SK-N-SH treated with all-trans-retinoic acid at 6 μM for 48 hours (cell line): ENCODE measurements around the gene NOTUM.

Source experiments
- ATAC-seq: fragments of 200-7000 bp; cut with Tn5 transposase; 3 replicates; pipeline ENCODE4 v1.9.1; 2020; ENCODE audit warnings: mild to moderate bottlenecking, moderate library complexity
- ARNTL ChIP-seq: fragments of 450-650 bp; formaldehyde crosslinking; IDR thresholded peaks from 2 replicates; pipeline ENCODE4 v1.5.0; 2020; ENCODE audit warnings: low read depth, mild to moderate bottlenecking, moderate library complexity, borderline replicate concordance
- BACH2 ChIP-seq: fragments of 250-450 bp; sonication (Bioruptor Pico); IDR thresholded peaks from 2 replicates; pipeline ENCODE4 v1.9.0; 2021; ENCODE audit warnings: mild to moderate bottlenecking, borderline replicate concordance
- CREB5 ChIP-seq: fragments of 250-450 bp; sonication (Bioruptor Pico); IDR thresholded peaks from 2 replicates; pipeline ENCODE4 v1.5.1; 2020; ENCODE audit warnings: low read depth, mild to moderate bottlenecking, moderate library complexity
- CSDC2 ChIP-seq: fragments of 250-450 bp; sonication (Bioruptor Pico); IDR thresholded peaks from 2 replicates; pipeline ENCODE4 v1.5.0; 2020; ENCODE audit warnings: mild to moderate bottlenecking, moderate library complexity
- CSRNP3 ChIP-seq: fragments of 250-450 bp; sonication (Bioruptor Pico); IDR thresholded peaks from 2 replicates; pipeline ENCODE4 v1.5.1; 2021; ENCODE audit warnings: mild to moderate bottlenecking, moderate library complexity
- GLIS3 ChIP-seq: fragments of 250-450 bp; sonication (Bioruptor Pico); IDR thresholded peaks from 2 replicates; pipeline ENCODE4 v1.5.0; 2020; ENCODE audit warnings: mild to moderate bottlenecking, moderate library complexity
- ISL1 ChIP-seq: fragments of 250-450 bp; sonication (Bioruptor Pico); IDR thresholded peaks from 2 replicates; pipeline ENCODE4 v2.1.2; 2022; ENCODE audit warnings: mild to moderate bottlenecking, moderate library complexity
- OSR1 ChIP-seq: fragments of 250-450 bp; sonication (Bioruptor Pico); IDR thresholded peaks from 2 replicates; pipeline ENCODE4 v1.8.0; 2022; ENCODE audit warnings: moderate library complexity, mild to moderate bottlenecking, inconsistent platforms
- PATZ1 ChIP-seq: fragments of 250-450 bp; sonication (Bioruptor Pico); IDR thresholded peaks from 2 replicates; pipeline ENCODE4 v1.8.0; 2020; ENCODE audit warnings: mild to moderate bottlenecking, moderate library complexity, borderline replicate concordance
- POU6F1 ChIP-seq: fragments of 250-450 bp; sonication (Bioruptor Pico); IDR thresholded peaks from 2 replicates; pipeline ENCODE4 v1.8.0; 2021; ENCODE audit warnings: low read depth, mild to moderate bottlenecking, moderate library complexity, borderline replicate concordance
- PPARA ChIP-seq: fragments of 250-450 bp; sonication (Bioruptor Pico); IDR thresholded peaks from 2 replicates; pipeline ENCODE4 v1.5.0; 2020; ENCODE audit warnings: mild to moderate bottlenecking, borderline replicate concordance
- RARB ChIP-seq: fragments of 250-450 bp; sonication (Bioruptor Pico); IDR thresholded peaks from 2 replicates; pipeline ENCODE4 v1.8.0; 2021; ENCODE audit warnings: mild to moderate bottlenecking, moderate library complexity
- SNAI2 ChIP-seq: fragments of 250-450 bp; sonication (Bioruptor Pico); IDR thresholded peaks from 2 replicates; pipeline ENCODE4 v1.5.0; 2020; ENCODE audit warnings: mild to moderate bottlenecking, moderate library complexity
- TCF4 ChIP-seq: fragments of 250-450 bp; sonication (Bioruptor Pico); IDR thresholded peaks from 2 replicates; pipeline ENCODE4 v1.8.0; 2021; ENCODE audit warnings: mild to moderate bottlenecking, moderate library complexity, borderline replicate concordance
- TOX ChIP-seq: fragments of 250-450 bp; sonication (Bioruptor Pico); IDR thresholded peaks from 2 replicates; pipeline ENCODE4 v1.8.0; 2021; ENCODE audit warnings: mild to moderate bottlenecking, moderate library complexity, borderline replicate concordance
- TSHZ2 ChIP-seq: fragments of 250-450 bp; sonication (Bioruptor Pico); IDR thresholded peaks from 2 replicates; pipeline ENCODE4 v1.5.0; 2020; ENCODE audit warnings: mild to moderate bottlenecking, moderate library complexity
- ZFP3 ChIP-seq: fragments of 250-450 bp; sonication (Bioruptor Pico); IDR thresholded peaks from 2 replicates; pipeline ENCODE4 v1.5.0; 2020; ENCODE audit warnings: mild to moderate bottlenecking, moderate library complexity
- ZNF565 ChIP-seq: fragments of 450-650 bp; formaldehyde crosslinking; conservative IDR thresholded peaks from 2 replicates; pipeline ENCODE4 v1.5.0; 2020; ENCODE audit warnings: low read depth, mild to moderate bottlenecking, moderate library complexity
- ZNF70 ChIP-seq: fragments of 450-650 bp; formaldehyde crosslinking; IDR thresholded peaks from 2 replicates; pipeline ENCODE4 v1.5.0; 2020; ENCODE audit warnings: mild to moderate bottlenecking, moderate library complexity
- ZNF8 ChIP-seq: fragments of 450-650 bp; formaldehyde crosslinking; IDR thresholded peaks from 2 replicates; pipeline ENCODE4 v1.5.0; 2020; ENCODE audit warnings: mild to moderate bottlenecking, moderate library complexity

NOTUM gene

GRCh38 chr17:81916234-81917001, 44.6 kb downstream of the NOTUM start:
- TF ChIP-seq CREB5 (no peak), CSDC2 (no peak), ZNF8 (no peak), GLIS3 (CRISPR knock-in tag) (no peak), CSRNP3 (CRISPR knock-in tag) (no peak), TCF4 (no peak), PATZ1 (CRISPR knock-in tag) (no peak), ZNF565 (CRISPR knock-in tag) (no peak), ZNF70 (CRISPR knock-in tag) (no peak), ZFP3 (CRISPR knock-in tag) (no peak), ARNTL (CRISPR knock-in tag) (no peak), RARB (CRISPR knock-in tag) (no peak), TOX (CRISPR knock-in tag) (no peak), ISL1 (CRISPR knock-in tag) (no peak)
- ATAC-seq: 0 out of 3 replicates have a peak, but pooled peaks have one; percentile 4

- TF ChIP-seq POU6F1 (no peak), ARNTL (CRISPR knock-in tag) (no peak), PATZ1 (CRISPR knock-in tag) (no peak), BACH2 (CRISPR knock-in tag) (no peak), ZNF565 (CRISPR knock-in tag) (no peak), PPARA (no peak), CREB5 (no peak)
- no peak for ATAC-seq
Observed at GRCh38 chr17:81915331-81915730, 45.7 kb downstream of the NOTUM start.

GRCh38 chr17:81914103-81914850, 46.7 kb downstream of the NOTUM start:
- no peak for ATAC-seq
- TF ChIP-seq SNAI2 (CRISPR knock-in tag) (no peak), OSR1 (CRISPR knock-in tag) (no peak), ZNF70 (CRISPR knock-in tag) (no peak), ZNF8 (no peak), TSHZ2 (CRISPR knock-in tag) (no peak), CSRNP3 (CRISPR knock-in tag) (no peak), ISL1 (CRISPR knock-in tag) (no peak), RARB (CRISPR knock-in tag) (no peak), TCF4 (no peak), PPARA (no peak), ZFP3 (CRISPR knock-in tag) (no peak), TOX (CRISPR knock-in tag) (no peak)
